Measurements from ENCODE around the gene TTC28.

DNA sequence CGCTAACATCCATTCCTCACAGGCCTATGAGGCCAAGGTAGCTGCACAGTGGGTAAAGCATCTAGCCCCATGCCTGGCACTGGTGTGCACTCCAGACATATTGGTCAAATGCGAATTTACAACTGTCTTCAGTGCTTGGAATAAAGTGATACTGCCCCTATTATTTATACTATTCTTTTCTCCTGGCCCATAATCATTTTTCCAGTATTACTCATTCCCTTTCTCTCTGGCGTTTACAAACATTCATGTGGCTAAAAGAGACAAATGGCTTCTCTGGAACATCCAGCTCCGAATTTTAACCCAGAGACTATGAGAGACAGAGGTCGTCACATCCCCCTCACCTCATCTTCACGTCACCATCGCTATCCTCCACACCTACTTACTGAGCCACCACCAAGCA, 673.4 kb downstream of the TTC28 start:
- no peak for TF ChIP-seq ELF1 (IDR thresholded peaks at IDR 0.05; ENCODE audit: borderline replicate concordance, low read depth)
- TF ChIP-seq JUND (IDR thresholded peaks at IDR 0.05), result no peak
- TF ChIP-seq POLR2A (IDR thresholded peaks at IDR 0.05; ENCODE audit: borderline replicate concordance, extremely low read depth, insufficient read depth, insufficient read length), result no peak
- TF ChIP-seq EZH2 (IDR thresholded peaks at IDR 0.05), result no peak
- no peak for TF ChIP-seq REST (IDR thresholded peaks at IDR 0.05; ENCODE audit: low read depth)
- TF ChIP-seq POLR2AphosphoS5 (IDR thresholded peaks at IDR 0.05; ENCODE audit: low read depth, low read length), result no peak
